Naive B cell (primary cell): ENCODE measurements around the gene C10orf53. TPM values are rescaled to one million over a fixed set of nuclear protein-coding genes. Genes with fewer than 3 reads are reported as not detected.
"Not testable (repeated sequence)": the region's sequence is repeated elsewhere in the genome, so short reads cannot be mapped to it uniquely, and the experiment has no call there.

ENCODE experiments used
- ATAC-seq, 2 donors: fragments of 150-1000 bp; cut with Tn5 transposase; 2 replicates each; pipeline ENCODE4 v1.10.0; 2021; ENCODE audit warnings: low read depth in 2 of 2, mild to moderate bottlenecking in 2 of 2, moderate library complexity in 2 of 2
- DNase-seq: peaks from one replicate; pipeline ENCODE4 v3.0.0; 2022
- H3K27ac Mint-ChIP-seq, 6 donors: one replicate each; pipeline ENCODE4 v1.8.0; 2020 to 2022; ENCODE audit warnings: mild to moderate bottlenecking in 6 of 6, mixed read lengths in 6 of 6, moderate library complexity in 5 of 6, inconsistent platforms in 2 of 6
- H3K27me3 Mint-ChIP-seq, 3 donors: one replicate each; pipeline ENCODE4 v1.8.0; 2021 to 2022; ENCODE audit warnings: mixed read lengths in 3 of 3, mild to moderate bottlenecking in 1 of 3
- H3K36me3 Mint-ChIP-seq, 2 donors: one replicate each; pipeline ENCODE4 v1.8.0; 2020 to 2022; ENCODE audit warnings: mixed read lengths in 2 of 2, inconsistent platforms in 1 of 2, mild to moderate bottlenecking in 1 of 2
- H3K4me1 Mint-ChIP-seq, 3 donors: one replicate each; pipeline ENCODE4 v1.8.0; 2020 to 2022; ENCODE audit warnings: mixed read lengths in 3 of 3, inconsistent platforms in 1 of 3, mild to moderate bottlenecking in 1 of 3, moderate library complexity in 1 of 3
- H3K4me3 Mint-ChIP-seq, 8 donors: one replicate each; pipeline ENCODE4 v1.8.0; 2020 to 2022; ENCODE audit warnings: mild to moderate bottlenecking in 8 of 8, mixed read lengths in 8 of 8, moderate library complexity in 8 of 8, inconsistent platforms in 2 of 8
- H3K9me3 Mint-ChIP-seq, 7 donors: one replicate each; pipeline ENCODE4 v1.8.0; 2020 to 2022; ENCODE audit warnings: mixed read lengths in 7 of 7, mild to moderate bottlenecking in 5 of 7, inconsistent platforms in 2 of 7, moderate library complexity in 1 of 7
- polyA plus RNA-seq, 6 donors: library from polyadenylated mRNA; unstranded; fragments of 300-500 nt; fragmentation: Illumina TruSeq; gene quantifications; one replicate each; pipeline ENCODE4 v1.2.3, GENCODE V29; 2021; ENCODE audit warnings: low read depth in 6 of 6

C10orf53 gene
- polyA plus RNA-seq, 6 donors from 2014 or later, result not detected

DNA sequence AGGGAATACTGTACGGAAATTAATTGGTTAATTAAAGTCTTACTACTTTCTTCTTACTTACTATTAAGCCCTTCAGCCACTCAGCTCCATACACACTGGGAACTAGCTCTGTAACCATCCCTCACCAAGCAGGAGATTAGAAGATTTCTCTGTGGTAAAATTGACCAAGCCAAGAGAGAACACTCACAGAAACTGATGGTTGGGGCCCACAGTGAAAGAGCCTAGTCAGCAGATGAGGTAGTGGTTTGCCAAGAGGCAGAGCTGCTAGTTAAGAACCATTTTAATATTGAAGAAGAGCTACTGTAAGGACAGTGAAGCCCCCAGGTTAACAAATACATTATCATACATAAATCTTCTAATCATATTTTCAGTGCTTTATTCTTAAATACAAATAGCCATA is 21.8 kb upstream of the C10orf53 start:
- peaks cover 7 to 10% (median 8%) of the 10 kb centered on the region in 3 donors for H3K27me3 Mint-ChIP-seq
- no peak for ATAC-seq

GRCh38 chr10:49661140-49661856 is 18.2 kb upstream of the C10orf53 start:
- H3K4me3 Mint-ChIP-seq, result no peak overlapping the region
- peaks cover 0 to 22% of the 10 kb centered on the region in 2 donors for H3K36me3 Mint-ChIP-seq
- no peaks in the 10 kb centered on the region for H3K4me1 Mint-ChIP-seq
- H3K27me3 Mint-ChIP-seq, result peaks cover 0 to 13% (median 7%) of the 10 kb centered on the region in 3 donors
- no peak overlapping the region for H3K27ac Mint-ChIP-seq
- ATAC-seq (no peak), DNase-seq (no peak)
- peaks cover 9 to 26% (median 15%) of the 10 kb centered on the region in 7 donors for H3K9me3 Mint-ChIP-seq

More for the DNA sequence above, 21.8 kb upstream of the C10orf53 start:
- Mint-ChIP-seq H3K36me3 (peaks cover 0 to 26% of the 10 kb centered on the region in 2 donors), H3K4me1 (no peaks in the 10 kb centered on the region), H3K9me3 (peaks cover 9 to 26% (median 17%) of the 10 kb centered on the region in 7 donors), H3K27ac (no peak overlapping the region), H3K4me3 (no peak overlapping the region)
- DNase-seq, result no peak

DNA sequence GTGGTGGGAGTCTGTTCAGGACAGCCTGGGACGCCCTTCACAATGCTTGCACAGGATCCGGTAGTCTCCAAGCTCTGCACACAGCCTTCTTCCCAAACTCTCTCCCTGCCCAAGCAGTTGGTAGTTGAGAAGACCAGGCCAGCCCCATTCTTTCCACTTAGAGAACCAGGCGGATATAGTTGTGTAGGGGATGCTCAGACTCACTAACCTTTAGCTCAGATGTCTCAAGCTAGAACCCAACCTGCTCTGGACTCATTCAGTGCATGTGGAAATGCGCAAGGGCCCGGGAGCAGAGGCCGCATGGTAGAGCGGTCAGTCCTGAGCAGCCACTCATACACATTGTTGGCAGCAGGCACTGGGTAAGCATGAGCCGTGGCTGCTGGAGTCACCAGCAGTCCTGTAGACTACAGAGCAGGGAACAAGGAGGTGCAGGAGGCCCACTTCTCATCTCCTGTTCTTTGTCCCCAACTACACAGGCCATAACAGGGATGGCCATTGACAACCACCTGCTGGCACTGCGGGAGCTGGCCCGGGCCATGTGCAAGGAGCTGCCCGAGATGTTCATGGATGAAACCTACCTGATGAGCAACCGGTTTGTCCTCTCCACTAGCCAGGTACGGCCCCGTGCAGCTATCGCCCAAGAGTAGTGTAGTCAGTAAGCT is 17.2 kb upstream of the C10orf53 start:
- Mint-ChIP-seq H3K27ac (no peak overlapping the region), H3K27me3 (peaks cover 6 to 14% (median 7%) of the 10 kb centered on the region in 3 donors), H3K9me3 (peaks cover 6 to 26% (median 12%) of the 10 kb centered on the region in 7 donors), H3K4me1 (no peaks in the 10 kb centered on the region), H3K4me3 (no peak overlapping the region), H3K36me3 (peaks cover 0 to 17% of the 10 kb centered on the region in 2 donors)
- ATAC-seq, result no peak
- DNase-seq, result no peak

- peaks cover 0 to 16% of the 10 kb centered on the region in 2 donors for H3K36me3 Mint-ChIP-seq
- ATAC-seq (no peak), DNase-seq (no peak)
- H3K9me3 Mint-ChIP-seq, result peaks cover 6 to 17% (median 11%) of the 10 kb centered on the region in 7 donors
- peaks cover 6 to 22% (median 15%) of the 10 kb centered on the region in 3 donors for H3K27me3 Mint-ChIP-seq
- no peaks in the 10 kb centered on the region for H3K4me1 Mint-ChIP-seq
- no peak overlapping the region for H3K27ac Mint-ChIP-seq
- no peak overlapping the region for H3K4me3 Mint-ChIP-seq
These were observed 15.9 kb upstream of the C10orf53 start for GRCh38 chr10:49663596-49663995.

DNA sequence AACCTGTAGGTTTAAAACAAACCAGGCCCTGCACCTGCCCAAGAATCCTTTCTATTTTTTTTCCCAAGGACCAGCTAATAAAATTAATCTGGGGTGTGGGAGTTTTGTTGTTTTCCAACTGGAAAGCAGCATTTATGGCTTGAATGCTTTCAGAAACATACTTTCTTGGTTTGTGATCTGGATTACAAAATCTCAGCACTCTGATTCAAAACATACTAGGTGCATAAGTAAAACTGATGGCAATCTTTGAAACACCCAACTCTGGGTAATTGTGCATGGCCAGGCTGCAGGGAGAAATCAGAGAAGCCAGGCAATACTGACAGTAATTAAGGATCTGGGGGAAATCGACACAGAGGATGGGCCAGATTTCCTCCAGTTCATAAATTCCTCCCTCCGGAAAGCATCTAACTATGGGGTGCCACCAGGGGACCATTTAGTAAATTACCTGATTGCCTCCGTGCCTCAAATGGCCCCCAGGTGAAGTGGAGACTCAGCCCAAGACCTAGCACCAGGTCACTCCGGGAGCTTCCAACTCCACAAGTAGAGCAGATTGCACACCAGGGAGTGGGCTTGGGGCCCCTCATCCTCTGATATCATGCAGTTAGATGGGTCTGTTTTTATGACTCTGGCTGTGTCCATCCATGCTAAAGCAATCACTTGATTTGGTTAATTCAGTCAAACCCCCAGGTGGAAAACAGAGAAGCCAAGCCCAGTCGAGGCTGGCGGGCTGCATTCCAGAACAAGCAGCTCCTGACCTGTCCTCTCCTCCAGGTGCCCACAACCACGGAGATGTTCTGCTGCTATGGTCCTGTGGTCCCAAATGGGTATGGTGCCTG is 15.2 kb upstream of the C10orf53 start:
- Mint-ChIP-seq H3K27ac (no peak overlapping the region), H3K4me1 (no peaks in the 10 kb centered on the region), H3K36me3 (peaks cover 0 to 10% of the 10 kb centered on the region in 2 donors), H3K27me3 (peaks cover 6 to 29% (median 18%) of the 10 kb centered on the region in 3 donors), H3K9me3 (peaks cover 2 to 11% (median 5%) of the 10 kb centered on the region in 7 donors), H3K4me3 (no peak overlapping the region)
- ATAC-seq, result no peak
- DNase-seq, result no peak

DNA sequence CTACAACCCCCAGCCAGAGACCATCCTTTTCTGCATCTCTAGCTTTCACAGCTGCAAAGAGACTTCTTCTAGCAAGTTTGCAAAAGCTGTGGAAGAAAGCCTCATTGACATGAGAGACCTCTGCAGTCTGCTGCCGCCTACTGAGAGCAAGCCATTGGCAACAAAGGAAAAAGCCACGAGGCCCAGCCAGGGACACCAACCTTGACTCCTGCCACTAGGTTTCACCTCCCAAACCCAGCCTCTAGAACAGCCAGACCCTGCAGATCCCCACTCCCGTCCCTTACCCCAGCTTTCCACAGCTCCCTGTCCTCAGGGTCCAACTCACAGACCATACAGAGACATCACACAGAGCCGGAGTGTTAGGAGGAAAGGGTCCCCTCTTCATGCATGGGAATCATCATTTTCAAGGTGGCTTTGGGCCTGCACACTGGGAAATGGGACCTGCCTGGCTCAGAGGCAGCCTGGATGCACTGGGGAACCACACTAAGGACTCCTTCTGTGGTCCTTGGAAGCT is 14.6 kb upstream of the C10orf53 start:
- no peak for ATAC-seq
- no peak for DNase-seq
- Mint-ChIP-seq H3K27ac (no peak overlapping the region), H3K4me3 (no peak overlapping the region), H3K9me3 (peaks cover 1 to 5% (median 3%) of the 10 kb centered on the region in 7 donors), H3K36me3 (peaks cover 0 to 3% of the 10 kb centered on the region in 2 donors), H3K27me3 (peaks cover 6 to 29% (median 18%) of the 10 kb centered on the region in 3 donors), H3K4me1 (no peaks in the 10 kb centered on the region)

DNA sequence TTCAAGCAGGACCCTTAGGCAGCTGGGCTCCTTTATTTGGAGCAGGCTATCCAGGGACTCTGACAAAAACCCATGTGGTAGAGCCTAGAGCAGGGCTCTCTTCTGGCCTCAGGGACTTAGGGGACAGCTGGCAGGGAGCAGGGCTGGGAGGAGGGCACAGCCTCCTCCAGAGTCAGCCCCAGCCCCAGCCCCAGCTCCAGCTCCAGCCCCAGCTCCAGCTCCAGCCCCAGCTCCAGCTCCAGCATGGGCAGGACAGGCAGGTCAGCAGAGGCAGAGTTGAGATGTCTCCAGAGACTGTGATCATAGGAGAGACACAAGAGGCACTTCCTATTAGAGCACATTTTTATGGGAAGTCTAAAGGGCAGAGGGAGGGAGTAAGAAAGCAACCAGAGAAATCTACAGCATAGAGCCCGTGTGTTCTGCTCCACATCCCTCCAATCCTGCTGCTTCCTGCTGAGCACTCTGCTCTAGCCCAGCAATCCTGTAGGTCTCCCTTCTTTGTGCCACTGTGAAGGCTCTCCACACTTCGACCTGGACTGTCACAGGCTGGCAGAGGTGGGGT is 13.3 kb upstream of the C10orf53 start:
- DNase-seq, result no peak
- no peak overlapping the region for H3K4me3 Mint-ChIP-seq

DNA sequence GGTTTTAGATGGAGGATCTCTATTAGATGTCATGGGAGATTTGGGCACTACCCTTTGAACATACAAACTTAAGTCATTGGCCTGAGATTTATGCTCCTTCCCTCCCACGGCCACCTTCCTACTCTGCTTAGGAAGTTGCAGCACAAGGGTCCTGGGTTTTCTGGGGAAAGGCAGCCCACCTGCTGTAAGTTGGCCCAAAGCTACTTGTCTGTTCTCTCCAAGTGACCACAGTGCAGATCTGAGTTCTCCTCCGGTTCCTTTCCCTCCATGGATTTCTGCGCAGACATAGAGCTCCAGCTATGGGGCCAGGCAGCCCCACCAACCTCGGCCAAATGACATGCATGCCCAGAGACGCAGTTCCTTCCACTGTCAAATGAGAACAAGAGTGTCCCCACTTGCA is 12.8 kb upstream of the C10orf53 start:
- Mint-ChIP-seq H3K9me3 (peaks cover 0 to 12% (median 6%) of the 10 kb centered on the region in 7 donors), H3K27ac (no peak overlapping the region), H3K4me3 (no peak overlapping the region), H3K27me3 (peaks cover 6 to 39% (median 32%) of the 10 kb centered on the region in 3 donors), H3K36me3 (peaks cover 0 to 7% of the 10 kb centered on the region in 2 donors), H3K4me1 (no peaks in the 10 kb centered on the region)
- DNase-seq (no peak), ATAC-seq (no peak)

More for the DNA sequence above, 13.3 kb upstream of the C10orf53 start:
- H3K9me3 Mint-ChIP-seq, result peaks cover 0 to 7% (median 3%) of the 10 kb centered on the region in 7 donors
- no peak for ATAC-seq
- H3K36me3 Mint-ChIP-seq, result peaks cover 0 to 1% of the 10 kb centered on the region in 2 donors
- peaks cover 6 to 33% (median 26%) of the 10 kb centered on the region in 3 donors for H3K27me3 Mint-ChIP-seq
- no peaks in the 10 kb centered on the region for H3K4me1 Mint-ChIP-seq
- no peak overlapping the region for H3K27ac Mint-ChIP-seq

- Mint-ChIP-seq H3K4me3 (no peak overlapping the region), H3K27me3 (peaks cover 6 to 50% (median 40%) of the 10 kb centered on the region in 3 donors), H3K36me3 (peaks cover 0 to 9% of the 10 kb centered on the region in 2 donors), H3K9me3 (peaks cover 0 to 16% (median 6%) of the 10 kb centered on the region in 7 donors), H3K4me1 (no peaks in the 10 kb centered on the region), H3K27ac (no peak overlapping the region)
- ATAC-seq (no peak), DNase-seq (no peak)
These were observed 11.5 kb upstream of the C10orf53 start for GRCh38 chr10:49667991-49668390.

DNA sequence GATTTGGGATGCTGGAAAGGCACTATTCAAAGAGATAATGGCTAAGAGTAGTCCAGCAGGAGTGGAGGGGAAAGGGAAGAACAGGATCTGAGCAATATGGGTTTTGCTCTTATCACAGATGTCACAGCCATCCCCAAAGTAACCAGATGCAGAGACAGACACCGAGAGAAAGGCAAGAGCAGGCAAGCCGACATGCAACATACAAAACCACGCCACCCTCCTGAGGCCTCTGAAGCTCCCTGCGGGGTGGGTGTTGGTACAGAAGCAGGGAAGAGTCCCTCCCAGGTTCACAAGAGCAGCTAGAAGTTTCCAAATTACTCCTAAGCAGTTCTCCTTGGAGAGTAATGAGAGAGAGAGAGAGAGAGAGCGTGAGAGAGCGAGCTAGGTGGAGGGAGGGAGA is 10.8 kb upstream of the C10orf53 start:
- no peak for DNase-seq
- no peak overlapping the region for H3K4me3 Mint-ChIP-seq
- no peaks in the 10 kb centered on the region for H3K4me1 Mint-ChIP-seq
- no peak overlapping the region for H3K27ac Mint-ChIP-seq
- H3K36me3 Mint-ChIP-seq, result peaks cover 0 to 9% of the 10 kb centered on the region in 2 donors
- peaks cover 12 to 57% (median 47%) of the 10 kb centered on the region in 3 donors for H3K27me3 Mint-ChIP-seq
- no peak for ATAC-seq
- H3K9me3 Mint-ChIP-seq, result peaks cover 0 to 16% (median 7%) of the 10 kb centered on the region in 7 donors

GRCh38 chr10:49678827-49679479 is 498 bp upstream of the C10orf53 start:
- no peak overlapping the region for H3K27ac Mint-ChIP-seq
- peaks cover 6 to 77% (median 29%) of the 10 kb centered on the region in 7 donors for H3K9me3 Mint-ChIP-seq
- peak overlapping the region in 2 of 8 donors; percentile 21 to 35 for H3K4me3 Mint-ChIP-seq

GRCh38 chr10:49682449-49682848 is 3.0 kb downstream of the C10orf53 start:
- peaks cover 11 to 82% (median 39%) of the 10 kb centered on the region in 7 donors for H3K9me3 Mint-ChIP-seq
- not testable (repeated sequence) for H3K4me3 Mint-ChIP-seq, H3K27ac Mint-ChIP-seq, H3K4me1 Mint-ChIP-seq, ATAC-seq, DNase-seq
- H3K36me3 Mint-ChIP-seq, result peaks cover 0 to 26% of the 10 kb centered on the region in 2 donors
- peaks cover 32 to 55% (median 33%) of the 10 kb centered on the region in 3 donors for H3K27me3 Mint-ChIP-seq

More at GRCh38 chr10:49678827-49679479, 498 bp upstream of the C10orf53 start:
- DNase-seq, result no peak
- peaks cover 0 to 24% of the 10 kb centered on the region in 2 donors for H3K36me3 Mint-ChIP-seq
- peaks cover 46 to 62% (median 57%) of the 10 kb centered on the region in 3 donors for H3K27me3 Mint-ChIP-seq
- no peak for ATAC-seq
- H3K4me1 Mint-ChIP-seq, result peaks cover 0 to 5% (median 0%) of the 10 kb centered on the region in 3 donors
